Neural progenitor cell (in vitro differentiated cells): Measurements from ENCODE around the gene SWAP70. TPM values are rescaled to one million over a fixed set of nuclear protein-coding genes. Genes with fewer than 3 reads are reported as not detected.

Experiments
- DNase-seq: peaks from one replicate; pipeline ENCODE4 v3.0.0-alpha.2; 2016; ENCODE audit warnings: low spot score
- H2AFZ ChIP-seq: fragments of 200-600 bp; sonication (generic); replicated peaks from 2 replicates; pipeline ENCODE4 v1.6.1; 2016; ENCODE audit warnings: antibody characterized with exemption
- H3F3A ChIP-seq: fragments of 200-600 bp; sonication (generic); 2 replicates; pipeline ENCODE4 v1.6.1; 2016; ENCODE audit warnings: antibody characterized with exemption, low read depth
- H3K27ac ChIP-seq: fragments of 200-600 bp; sonication (generic); 2 replicates; pipeline ENCODE4 v1.5.1; 2016; ENCODE audit warnings: mild to moderate bottlenecking
- H3K27me3 ChIP-seq: fragments of 200-600 bp; sonication (generic); 2 replicates; pipeline ENCODE4 v1.6.1; 2016; ENCODE audit warnings: mild to moderate bottlenecking, moderate library complexity
- H3K36me3 ChIP-seq: fragments of 200-600 bp; sonication (generic); 2 replicates; pipeline ENCODE4 v1.5.1; 2016
- H3K4me1 ChIP-seq: fragments of 200-600 bp; sonication (generic); 2 replicates; pipeline ENCODE4 v1.6.1; 2016; ENCODE audit warnings: mixed run types
- H3K4me2 ChIP-seq: fragments of 200-600 bp; sonication (generic); 2 replicates; pipeline ENCODE4 v1.6.1; 2016
- H3K4me3 ChIP-seq: fragments of 200-600 bp; sonication (generic); 2 replicates; pipeline ENCODE4 v1.5.1; 2016
- H3K79me2 ChIP-seq: fragments of 200-600 bp; sonication (generic); 2 replicates; pipeline ENCODE4 v1.6.1; 2016; ENCODE audit warnings: low read depth
- H3K9ac ChIP-seq: fragments of 200-600 bp; sonication (generic); 2 replicates; pipeline ENCODE4 v1.6.1; 2016
- H3K9me3 ChIP-seq: fragments of 200-600 bp; sonication (generic); 2 replicates; pipeline ENCODE4 v1.5.1; 2016; ENCODE audit warnings: low read depth
- H4K20me1 ChIP-seq: fragments of 200-600 bp; sonication (generic); 2 replicates; pipeline ENCODE4 v1.6.1; 2016; ENCODE audit warnings: low read depth
- H3K27ac Mint-ChIP-seq: 3 replicates; pipeline ENCODE4 v1.8.0; 2021; ENCODE audit warnings: mixed read lengths
- H3K27me3 Mint-ChIP-seq: 2 replicates; pipeline ENCODE4 v1.8.0; 2022; ENCODE audit warnings: low read depth, mild to moderate bottlenecking, inconsistent platforms, moderate library complexity, mixed read lengths; ENCODE audit not compliant: insufficient read depth
- H3K36me3 Mint-ChIP-seq: 3 replicates; pipeline ENCODE4 v1.8.0; 2021; ENCODE audit warnings: mixed read lengths
- H3K4me1 Mint-ChIP-seq: 3 replicates; pipeline ENCODE4 v1.8.0; 2021; ENCODE audit warnings: mixed read lengths
- H3K4me3 Mint-ChIP-seq: 3 replicates; pipeline ENCODE4 v1.8.0; 2021; ENCODE audit warnings: mild to moderate bottlenecking, moderate library complexity, mixed read lengths
- H3K9me3 Mint-ChIP-seq: 3 replicates; pipeline ENCODE4 v1.8.0; 2020; ENCODE audit warnings: mixed read lengths
- CTCF ChIP-seq: fragments of 200-600 bp; sonication (generic); IDR thresholded peaks from 2 replicates; pipeline ENCODE4 v1.5.1; 2017; ENCODE audit warnings: antibody characterized with exemption, mild to moderate bottlenecking
- EZH2 ChIP-seq: fragments of 200-600 bp; sonication (generic); IDR thresholded peaks from 2 replicates; pipeline ENCODE4 v1.6.1; 2017; ENCODE audit warnings: antibody characterized with exemption, mild to moderate bottlenecking, moderate library complexity
- EZH2phosphoT487 ChIP-seq: fragments of 200-600 bp; sonication (generic); IDR thresholded peaks from 2 replicates; pipeline ENCODE4 v1.6.1; 2017; ENCODE audit warnings: antibody characterized with exemption
- total RNA-seq: library from RNA; depleted of rRNA; stranded (reverse); fragments of >200 nt; gene quantifications from 2 replicates; pipeline ENCODE4 v1.2.3, GENCODE V29; 2015; ENCODE audit warnings: low replicate concordance

The SWAP70 gene
- total RNA-seq, 1 donor from 2014 or later: 25.5 TPM

- H3K4me1 ChIP-seq: no peaks in the 10 kb centered on the region
- no peaks in the 10 kb centered on the region for H3K36me3 ChIP-seq
- H3K4me2 ChIP-seq: no peak overlapping the region
- Mint-ChIP-seq H3K4me1 (no peaks in the 10 kb centered on the region), H3K36me3 (no peaks in the 10 kb centered on the region), H3K9me3 (peaks cover 5% of the 10 kb centered on the region), H3K4me3 (no peak overlapping the region), H3K27ac (no peak overlapping the region), H3K27me3 (peaks cover 2% of the 10 kb centered on the region)
- H3K27me3 ChIP-seq: no peaks in the 10 kb centered on the region
- TF ChIP-seq EZH2phosphoT487 (no peak), CTCF (no peak), EZH2 (no peak)
- no peak overlapping the region for H3K27ac ChIP-seq
- H3K9me3 ChIP-seq: no peaks in the 10 kb centered on the region
- no peaks in the 10 kb centered on the region for H3K79me2 ChIP-seq
- H2AFZ ChIP-seq: no peak overlapping the region
- DNase-seq: no peak
- no peaks in the 10 kb centered on the region for H4K20me1 ChIP-seq
- no peaks in the 10 kb centered on the region for H3F3A ChIP-seq
- H3K4me3 ChIP-seq: no peak overlapping the region
- H3K9ac ChIP-seq: no peak overlapping the region
These were observed 18.0 kb upstream of the SWAP70 start for GRCh38 chr11:9645881-9646280.

- H3K36me3 Mint-ChIP-seq: no peaks in the 10 kb centered on the region
- H3K4me1 ChIP-seq: no peaks in the 10 kb centered on the region
- H3K4me1 Mint-ChIP-seq: no peaks in the 10 kb centered on the region
- H3K79me2 ChIP-seq: no peaks in the 10 kb centered on the region
- no peaks in the 10 kb centered on the region for H3K27me3 ChIP-seq
- DNase-seq: no peak
- H3K9me3 Mint-ChIP-seq: peaks cover 5% of the 10 kb centered on the region
- H3K4me3 ChIP-seq: no peak overlapping the region
- H3K9me3 ChIP-seq: no peaks in the 10 kb centered on the region
- TF ChIP-seq CTCF (no peak), EZH2 (no peak), EZH2phosphoT487 (no peak)
- no peak overlapping the region for H2AFZ ChIP-seq
- H3K27me3 Mint-ChIP-seq: peaks cover 2% of the 10 kb centered on the region
- H3F3A ChIP-seq: no peaks in the 10 kb centered on the region
- no peak overlapping the region for H3K9ac ChIP-seq
- H3K4me2 ChIP-seq: no peak overlapping the region
- no peak overlapping the region for H3K4me3 Mint-ChIP-seq
- no peaks in the 10 kb centered on the region for H4K20me1 ChIP-seq
- no peaks in the 10 kb centered on the region for H3K36me3 ChIP-seq
- no peak overlapping the region for H3K27ac Mint-ChIP-seq
- H3K27ac ChIP-seq: no peak overlapping the region
These were observed 17.6 kb upstream of the SWAP70 start for GRCh38 chr11:9646324-9646723.

- Histone ChIP-seq H4K20me1 (no peaks in the 10 kb centered on the region), H3F3A (no peaks in the 10 kb centered on the region), H3K36me3 (no peaks in the 10 kb centered on the region), H3K27me3 (no peaks in the 10 kb centered on the region), H3K4me3 (no peak overlapping the region), H3K79me2 (no peaks in the 10 kb centered on the region), H3K27ac (no peak overlapping the region), H3K9me3 (no peaks in the 10 kb centered on the region), H3K4me1 (no peaks in the 10 kb centered on the region), H2AFZ (no peak overlapping the region), H3K4me2 (no peak overlapping the region), H3K9ac (no peak overlapping the region)
- Mint-ChIP-seq H3K36me3 (no peaks in the 10 kb centered on the region), H3K27ac (no peak overlapping the region), H3K9me3 (peaks cover 14% of the 10 kb centered on the region), H3K4me3 (no peak overlapping the region), H3K27me3 (no peaks in the 10 kb centered on the region), H3K4me1 (no peaks in the 10 kb centered on the region)
- DNase-seq: no peak
- TF ChIP-seq EZH2phosphoT487 (no peak), EZH2 (no peak), CTCF (no peak)
These were observed 12.4 kb upstream of the SWAP70 start for GRCh38 chr11:9651481-9651880.
